ENCODE data around the gene CALY.

Gene CALY

DNA sequence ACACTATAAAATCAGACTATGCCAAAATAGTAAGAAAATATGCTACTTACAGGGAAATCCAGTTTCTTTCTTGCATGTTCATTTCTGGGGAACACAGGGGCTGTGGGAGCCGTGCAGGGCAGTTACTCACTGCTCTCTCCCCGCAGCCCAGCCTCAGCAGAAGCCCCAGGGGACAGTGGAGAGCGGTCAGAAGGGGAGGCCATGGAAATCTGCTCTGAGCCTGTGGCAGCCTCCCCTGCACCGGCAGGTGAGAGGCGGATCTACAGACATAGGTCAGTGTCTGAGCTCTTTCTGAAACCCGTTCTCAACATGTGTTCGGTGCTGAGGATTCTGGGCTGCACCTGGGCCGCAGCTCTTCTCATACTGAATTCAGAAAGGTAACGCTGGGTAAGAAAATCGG is 25.1 kb downstream of the CALY start:
- no peak for DNase-seq (ENCODE audit: low read depth in 2 of 2)

DNA sequence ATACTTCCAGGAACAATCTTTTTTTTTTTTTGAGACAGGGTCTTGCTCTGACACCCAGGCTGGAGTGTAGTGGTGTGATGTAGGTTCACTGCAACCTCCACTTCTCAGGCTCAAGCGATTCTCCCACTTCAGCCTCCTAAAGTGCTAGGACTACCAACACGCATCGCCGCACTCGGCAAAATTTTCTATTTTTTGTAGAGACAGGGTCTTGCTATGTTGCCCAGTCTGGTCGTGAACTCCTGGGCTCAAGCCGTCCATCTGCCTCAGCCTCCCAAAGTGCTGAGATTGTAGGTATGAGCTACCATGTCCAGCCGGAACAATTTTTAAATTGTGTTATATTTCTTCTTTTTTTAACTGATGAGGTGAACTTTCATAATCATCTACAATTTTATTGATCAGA is 25.9 kb downstream of the CALY start:
- DNase-seq (ENCODE audit: low read depth in 2 of 2), result no peak

DNA sequence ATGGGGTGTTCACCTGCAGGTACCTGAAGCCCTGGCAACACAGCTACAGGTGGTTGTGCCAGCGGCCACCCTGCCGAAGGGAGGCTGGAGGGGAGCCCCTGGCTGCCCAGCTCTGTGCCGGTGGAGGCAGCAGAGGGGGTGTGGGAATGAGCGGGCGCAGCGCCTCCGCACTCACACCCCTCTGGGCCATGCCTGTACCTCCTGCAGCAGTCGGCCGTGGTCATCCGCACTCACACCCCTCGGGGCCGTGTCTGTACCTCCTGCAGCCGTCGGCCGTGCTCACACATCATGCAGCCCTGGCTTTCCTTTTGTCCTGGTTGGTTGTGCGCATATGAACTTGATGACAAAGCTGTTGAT is 26.3 kb downstream of the CALY start:
- DNase-seq (ENCODE audit: low read depth in 2 of 2), result no peak

DNA sequence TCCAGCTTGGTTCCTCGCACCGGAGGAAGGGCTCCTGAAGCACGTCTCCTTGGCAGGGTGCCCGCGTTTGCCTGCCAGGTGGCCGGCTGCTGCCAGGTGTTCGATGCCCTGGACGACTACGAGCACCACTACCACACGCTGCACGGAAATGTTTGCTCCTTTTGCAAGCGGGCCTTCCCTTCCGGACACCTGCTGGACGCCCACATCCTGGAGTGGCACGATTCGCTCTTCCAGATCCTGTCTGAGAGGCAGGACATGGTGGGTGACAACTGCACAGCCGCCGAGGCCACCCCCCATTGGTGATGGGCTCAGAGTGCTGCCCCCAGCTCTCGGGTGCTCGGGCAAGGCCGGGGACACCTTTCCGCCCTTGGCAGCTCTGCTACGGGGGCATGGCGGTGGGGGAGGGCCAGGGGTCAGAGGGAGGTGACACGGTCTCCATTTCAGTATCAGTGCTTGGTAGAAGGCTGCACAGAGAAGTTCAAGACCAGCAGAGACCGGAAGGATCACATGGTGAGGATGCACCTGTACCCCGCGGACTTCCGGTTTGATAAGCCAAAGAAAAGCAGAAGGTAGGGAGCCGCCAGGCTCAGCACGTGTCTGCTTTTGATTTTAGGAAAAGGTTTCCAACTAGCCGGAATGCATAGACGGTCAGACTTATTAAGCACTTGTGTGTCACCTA is 26.8 kb downstream of the CALY start:
- no peak for DNase-seq (ENCODE audit: low read depth in 2 of 2)

DNA sequence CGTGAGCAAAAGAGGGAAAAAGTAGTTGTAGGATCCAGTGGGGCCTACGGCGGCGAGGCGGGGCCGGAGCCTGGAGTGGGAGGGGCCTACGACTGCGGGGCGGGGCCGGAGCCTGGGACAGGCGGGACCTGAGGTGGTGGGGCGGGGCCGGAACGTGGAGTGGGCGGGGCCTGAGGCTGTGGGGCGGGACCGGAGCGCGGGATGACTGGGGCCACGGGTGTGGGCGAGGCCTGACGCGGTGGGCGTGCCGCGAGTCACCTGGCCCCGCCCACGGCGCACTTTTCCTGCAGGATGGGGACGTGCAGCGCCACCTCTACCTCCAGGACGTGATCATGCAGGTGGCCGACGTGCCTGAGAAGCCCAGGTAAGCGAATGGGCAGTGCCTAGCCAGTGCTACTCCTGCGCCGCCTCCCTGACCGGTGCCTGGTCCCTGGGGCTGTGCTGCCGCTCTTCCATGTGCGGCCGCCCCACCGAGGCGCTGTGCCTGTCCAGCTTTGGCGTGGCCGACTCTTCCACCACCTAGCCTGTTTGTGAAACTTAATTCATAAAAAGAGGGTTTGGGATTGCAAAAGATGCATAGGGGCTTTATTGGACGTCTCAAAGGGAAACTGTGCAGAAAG is 27.5 kb downstream of the CALY start:
- DNase-seq (ENCODE audit: low read depth in 2 of 2), result peak; percentile 80

DNA sequence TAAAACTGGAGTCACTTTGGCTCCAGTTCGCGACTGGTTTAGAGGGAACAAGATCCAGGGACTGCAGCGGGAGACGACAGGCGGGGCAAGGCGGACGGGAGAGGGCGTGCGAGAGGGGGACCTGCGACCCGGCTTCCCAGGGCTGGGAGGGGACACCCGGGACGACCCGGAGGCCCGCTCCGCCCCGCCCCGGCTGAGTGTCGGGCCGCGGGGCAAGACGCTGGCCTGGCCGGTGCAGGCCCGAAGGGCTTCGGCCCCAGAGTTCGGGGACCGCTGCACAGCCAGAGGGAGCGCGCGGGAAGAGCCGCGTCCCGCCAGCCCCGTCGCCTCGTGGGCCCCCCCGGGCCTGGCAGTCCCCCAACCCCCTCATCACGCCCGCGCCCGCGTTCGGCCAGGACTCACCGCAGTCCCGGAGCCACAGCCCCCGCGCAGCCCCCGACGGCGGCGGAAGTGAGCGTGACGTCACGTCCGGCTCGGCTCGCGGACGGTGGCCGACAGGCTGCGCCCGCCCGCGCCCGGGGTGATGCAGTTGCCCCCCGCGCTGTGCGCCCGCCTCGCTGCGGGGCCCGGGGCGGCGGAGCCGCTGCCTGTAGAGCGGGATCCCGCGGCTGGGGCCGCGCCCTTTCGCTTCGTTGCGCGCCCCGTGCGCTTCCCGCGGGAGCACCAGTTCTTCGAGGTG is 28.1 kb downstream of the CALY start, which contains the start of the genes TUBGCP2 and ZNF511:
Gene TUBGCP2 (minus strand): TSS at position 452 of the 679 bp plus-strand sequence. CDS start 5,931 bp downstream, outside the sequence.
Gene ZNF511 (plus strand): TSS at position 494 of the 679 bp plus-strand sequence. CDS start 30 bp downstream, at position 524.
- peak; percentile 86 for DNase-seq (ENCODE audit: low read depth in 2 of 2)

DNA sequence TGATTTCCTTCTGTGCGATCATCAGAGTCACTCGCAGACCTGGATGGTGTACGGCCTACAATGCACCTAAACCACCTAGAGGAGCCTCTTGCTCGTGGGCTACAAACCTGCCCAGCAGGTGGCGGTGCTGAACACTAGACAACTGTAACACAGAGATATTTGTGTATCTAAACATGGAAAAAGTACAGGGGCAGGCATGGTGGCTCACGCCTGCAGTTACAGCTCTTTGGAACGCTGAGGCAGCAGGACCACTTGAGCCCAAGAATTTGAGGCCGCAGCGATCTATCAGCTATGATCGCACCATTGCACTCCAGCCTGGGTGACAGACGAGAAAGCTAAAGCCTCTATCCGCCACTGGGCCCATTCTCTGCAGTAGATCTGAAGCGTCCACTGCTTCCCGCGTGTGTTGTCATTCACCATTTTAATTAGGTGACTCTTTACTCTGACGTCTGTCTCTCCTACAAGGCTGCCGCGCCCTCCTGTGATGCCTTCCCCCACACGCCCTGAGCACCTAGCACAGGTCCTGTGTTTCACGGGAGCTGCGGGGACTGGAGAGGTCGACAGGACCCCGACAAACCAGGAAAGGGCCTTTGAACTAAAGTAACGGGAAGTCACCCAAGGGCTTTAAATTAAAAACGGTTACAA is 28.8 kb downstream of the CALY start:
- DNase-seq (ENCODE audit: low read depth in 2 of 2), result peak; percentile 66 to 75

DNA sequence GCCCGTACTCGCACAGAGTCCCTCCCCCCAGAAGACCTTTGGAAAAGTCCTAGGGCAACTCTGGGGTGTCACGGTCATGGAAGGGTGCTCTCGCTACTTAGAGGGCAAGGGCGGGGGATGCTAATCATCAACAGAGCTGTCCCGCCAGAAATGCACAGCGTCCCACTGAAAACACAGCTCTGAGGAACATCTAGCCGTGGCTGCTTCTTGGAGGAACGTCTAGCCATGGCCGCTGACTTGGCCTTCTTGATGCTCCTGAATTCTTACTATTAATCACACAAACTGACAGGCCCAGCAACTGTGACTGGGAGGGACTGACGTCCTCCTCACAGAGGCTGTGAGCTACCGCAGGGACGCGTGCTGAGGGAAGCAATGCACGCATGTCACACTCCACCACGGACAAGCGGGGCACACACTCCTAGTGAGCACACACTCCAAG is 29.7 kb downstream of the CALY start:
- DNase-seq (ENCODE audit: low read depth in 2 of 2), result no peak

DNA sequence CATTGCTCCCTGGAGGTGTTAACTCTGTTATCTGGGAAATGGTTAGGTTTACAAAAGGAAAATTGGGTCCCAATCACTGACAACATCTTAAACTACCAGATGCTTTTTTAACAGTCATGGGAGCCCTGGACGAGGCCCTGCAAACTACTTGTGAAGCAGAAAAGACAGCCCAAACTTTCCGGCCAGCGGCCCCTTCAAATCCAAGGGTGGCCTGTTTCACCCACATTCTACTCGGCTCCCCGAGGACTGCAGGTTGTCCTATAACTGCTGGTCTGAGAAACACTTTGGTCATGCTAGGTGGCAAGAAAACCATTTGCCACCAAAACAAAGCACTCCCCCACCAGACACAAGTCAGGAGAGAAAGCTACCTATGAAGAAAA is 30.6 kb downstream of the CALY start:
- no peak for DNase-seq (ENCODE audit: low read depth in 2 of 2)

DNA sequence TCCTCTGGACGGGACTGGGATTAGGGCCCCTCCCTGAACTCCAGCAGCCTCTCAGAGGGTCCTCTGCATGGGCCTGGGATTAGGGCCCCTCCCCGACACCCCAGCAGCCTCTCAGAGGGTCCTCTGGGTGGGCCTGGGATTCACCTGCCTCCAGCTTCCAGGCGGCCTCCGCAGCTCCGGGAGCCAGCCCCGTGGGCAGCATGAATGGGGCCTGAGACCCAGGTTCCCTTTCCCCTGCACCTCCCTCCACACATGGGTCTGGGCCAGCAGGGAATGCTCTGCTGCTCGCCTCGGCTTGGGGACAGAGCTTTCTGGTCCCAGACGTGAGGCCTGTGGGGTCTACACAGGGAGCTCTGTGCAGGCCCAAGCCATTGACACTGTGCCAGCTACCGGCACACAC is 33.5 kb downstream of the CALY start:
- DNase-seq (ENCODE audit: low read depth in 2 of 2), result no peak

DNA sequence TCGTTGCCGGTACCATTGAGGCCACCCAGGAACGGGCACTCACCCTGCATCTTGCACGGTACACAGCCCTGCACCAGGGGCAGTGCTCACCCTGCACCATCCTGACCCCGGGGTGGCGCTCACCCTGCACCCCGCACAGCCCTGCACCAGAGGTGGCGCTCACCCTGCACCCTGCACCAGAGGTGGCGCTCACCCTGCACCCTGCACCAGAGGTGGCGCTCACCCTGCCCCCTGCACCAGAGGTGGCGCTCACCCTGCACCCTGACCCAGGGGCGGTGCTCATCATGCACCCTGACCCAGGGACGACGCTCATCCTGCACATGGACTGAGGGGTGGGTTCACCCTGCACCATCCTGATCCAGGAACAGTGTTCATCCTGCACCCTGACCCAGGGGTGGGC is 34.5 kb downstream of the CALY start:
- no peak for DNase-seq (ENCODE audit: low read depth in 2 of 2)

DNA sequence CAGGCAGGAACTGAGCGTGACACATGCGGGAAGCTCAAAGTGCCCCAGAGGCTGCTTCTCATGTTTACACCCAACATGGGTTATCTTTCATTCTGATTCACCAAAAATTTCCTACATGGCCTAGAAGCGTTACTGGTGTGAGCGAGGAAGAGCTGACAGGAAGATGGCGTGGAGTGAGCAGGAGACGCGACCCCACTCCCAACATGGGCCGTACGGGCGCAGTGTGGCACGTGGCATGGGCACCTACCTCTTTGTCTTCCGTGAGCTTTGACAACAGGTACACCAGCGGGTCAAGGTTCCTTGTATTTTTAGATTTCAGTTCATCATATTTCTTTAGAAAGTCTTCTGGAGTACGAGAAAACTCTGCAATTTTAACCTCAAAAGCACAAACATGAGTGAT is 37.0 kb downstream of the CALY start:
- no peak for DNase-seq (ENCODE audit: low read depth in 2 of 2)

DNA sequence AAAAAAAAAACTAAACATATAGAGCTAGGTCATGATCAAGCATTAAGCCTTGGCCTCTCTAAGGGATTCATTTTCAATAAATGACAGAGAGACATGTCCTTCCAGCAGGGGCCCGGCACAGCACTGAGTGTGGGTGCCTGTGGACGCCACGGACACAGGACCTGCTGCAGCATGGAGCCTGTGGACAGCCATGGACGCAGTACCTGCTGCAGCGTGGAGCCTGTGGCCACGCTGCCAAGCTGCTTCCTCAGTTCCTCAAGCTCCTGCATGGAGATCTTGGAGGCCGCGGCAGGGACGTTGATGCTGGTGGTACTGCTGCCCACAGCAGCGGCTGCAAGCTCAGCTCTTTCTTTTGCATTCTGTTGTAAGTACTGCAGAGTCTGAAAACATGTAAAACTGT is 37.5 kb downstream of the CALY start:
- no peak for DNase-seq (ENCODE audit: low read depth in 2 of 2)

DNA sequence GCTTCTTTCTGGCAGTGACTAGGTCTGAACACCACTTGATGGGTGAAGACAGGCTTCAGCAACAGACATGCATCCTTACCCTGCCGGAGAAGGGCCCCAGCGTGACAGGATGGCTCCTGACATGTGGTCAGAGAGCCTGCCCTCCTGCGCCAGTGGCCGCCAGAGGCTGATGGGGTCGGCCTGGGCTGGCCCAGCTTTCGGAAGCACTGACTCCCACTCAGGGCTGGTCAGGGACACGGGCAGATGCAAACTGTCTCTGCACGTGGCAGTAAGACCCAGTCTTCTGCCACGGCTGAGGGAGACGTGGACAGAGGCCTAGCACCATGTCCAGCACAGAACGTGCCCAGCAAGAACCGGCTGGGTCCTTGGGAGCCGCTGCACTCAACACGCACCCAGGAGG is 38.2 kb downstream of the CALY start:
- no peak for DNase-seq (ENCODE audit: low read depth in 2 of 2)

DNA sequence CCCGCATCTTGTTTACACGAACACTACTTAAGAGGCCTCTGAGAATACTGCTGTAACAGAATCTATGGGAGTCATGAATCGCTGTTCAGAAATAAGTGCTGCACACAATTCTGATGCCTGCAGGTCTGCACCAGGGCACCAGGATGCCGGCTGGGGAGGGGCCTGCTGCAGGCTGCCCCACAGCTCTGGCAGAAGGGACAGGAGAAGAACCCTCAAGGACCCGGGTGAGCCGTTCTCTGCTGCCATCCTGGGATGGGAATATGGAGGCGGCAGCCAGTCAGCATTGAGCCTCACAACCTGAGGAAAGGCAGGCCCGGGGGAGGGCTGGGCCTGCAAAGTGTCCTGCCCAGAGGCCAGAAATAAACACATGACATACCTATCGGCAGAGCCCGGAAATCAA is 39.2 kb downstream of the CALY start:
- DNase-seq (ENCODE audit: low read depth in 2 of 2), result no peak

DNA sequence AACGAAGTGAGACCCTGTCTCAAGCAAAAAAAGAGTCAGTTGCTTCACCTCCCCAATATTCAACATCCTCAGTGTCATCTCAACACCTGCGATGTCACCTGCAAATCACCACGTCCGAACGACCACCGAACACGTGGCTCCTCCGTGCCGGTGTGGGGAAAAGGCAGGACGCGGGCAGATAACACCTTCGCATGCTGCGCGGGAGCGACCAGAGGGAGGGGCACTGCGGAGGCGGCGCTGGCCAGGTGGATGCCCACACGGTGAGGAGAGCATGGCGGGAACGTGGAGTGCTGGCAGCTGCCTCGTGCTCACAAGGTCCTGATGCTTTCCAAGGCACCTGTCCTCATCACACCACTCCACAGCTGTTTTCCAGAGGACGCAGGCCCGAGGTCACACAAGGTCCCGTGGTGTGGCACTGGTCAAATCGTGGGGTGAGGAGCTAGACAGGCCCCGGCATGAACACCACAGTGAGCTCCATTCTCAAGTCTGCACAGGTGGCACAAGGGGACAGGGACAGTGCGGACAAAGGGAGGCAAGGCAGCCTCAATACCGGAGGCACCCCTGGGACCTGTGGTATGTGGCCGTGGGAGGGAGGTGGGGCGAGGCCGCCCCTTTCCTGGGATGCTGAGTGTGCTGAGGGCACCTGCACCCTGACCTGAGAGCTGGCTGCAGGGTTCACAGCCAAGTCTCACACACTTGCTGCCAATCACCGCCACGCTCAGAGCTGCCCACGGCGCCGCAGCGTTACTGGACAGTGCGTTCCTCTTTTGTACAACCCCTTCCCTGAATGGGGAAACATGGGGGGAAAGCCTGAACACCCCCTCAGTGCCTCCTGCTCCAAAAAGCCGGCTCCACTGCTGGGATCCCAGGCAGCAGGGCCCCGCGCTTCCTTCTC is 41.0 kb downstream of the CALY start:
- no peak for DNase-seq (ENCODE audit: low read depth in 2 of 2)

DNA sequence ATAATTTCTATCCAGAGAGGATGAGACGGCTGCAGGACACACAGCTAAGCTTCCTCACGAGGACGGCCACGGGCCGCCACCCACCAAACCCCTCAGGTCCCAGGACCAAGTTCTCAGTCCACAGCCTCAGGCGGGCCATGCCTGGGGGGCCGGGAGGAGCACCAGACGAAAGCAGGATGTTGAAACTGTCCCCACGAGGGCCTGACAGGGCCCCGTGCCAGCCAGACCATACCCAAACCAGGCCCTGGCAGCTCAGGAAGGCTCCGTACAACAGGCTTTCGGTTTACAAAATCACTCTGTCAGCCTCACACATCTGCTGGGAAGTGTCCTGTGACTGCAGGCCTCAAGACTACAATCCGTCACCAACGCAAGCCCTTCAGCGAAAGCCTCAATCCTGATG is 42.5 kb downstream of the CALY start:
- no peak for DNase-seq (ENCODE audit: low read depth in 2 of 2)

DNA sequence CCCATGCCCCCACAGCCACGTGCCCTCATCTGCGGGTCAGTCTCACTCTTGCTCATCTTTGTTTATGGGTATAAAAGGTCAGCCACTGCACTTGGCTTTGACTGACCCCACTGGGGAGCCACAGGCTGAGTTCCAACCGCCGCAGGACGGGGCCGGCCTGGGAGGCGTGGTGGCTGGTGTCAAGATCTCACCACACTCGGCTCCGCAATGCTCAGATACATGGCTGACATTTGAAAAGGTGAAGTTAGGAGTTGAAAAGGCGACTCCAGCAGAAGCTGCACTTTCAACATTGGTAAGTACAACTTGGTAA is 42.9 kb downstream of the CALY start:
- no peak for DNase-seq (ENCODE audit: low read depth in 2 of 2)

DNA sequence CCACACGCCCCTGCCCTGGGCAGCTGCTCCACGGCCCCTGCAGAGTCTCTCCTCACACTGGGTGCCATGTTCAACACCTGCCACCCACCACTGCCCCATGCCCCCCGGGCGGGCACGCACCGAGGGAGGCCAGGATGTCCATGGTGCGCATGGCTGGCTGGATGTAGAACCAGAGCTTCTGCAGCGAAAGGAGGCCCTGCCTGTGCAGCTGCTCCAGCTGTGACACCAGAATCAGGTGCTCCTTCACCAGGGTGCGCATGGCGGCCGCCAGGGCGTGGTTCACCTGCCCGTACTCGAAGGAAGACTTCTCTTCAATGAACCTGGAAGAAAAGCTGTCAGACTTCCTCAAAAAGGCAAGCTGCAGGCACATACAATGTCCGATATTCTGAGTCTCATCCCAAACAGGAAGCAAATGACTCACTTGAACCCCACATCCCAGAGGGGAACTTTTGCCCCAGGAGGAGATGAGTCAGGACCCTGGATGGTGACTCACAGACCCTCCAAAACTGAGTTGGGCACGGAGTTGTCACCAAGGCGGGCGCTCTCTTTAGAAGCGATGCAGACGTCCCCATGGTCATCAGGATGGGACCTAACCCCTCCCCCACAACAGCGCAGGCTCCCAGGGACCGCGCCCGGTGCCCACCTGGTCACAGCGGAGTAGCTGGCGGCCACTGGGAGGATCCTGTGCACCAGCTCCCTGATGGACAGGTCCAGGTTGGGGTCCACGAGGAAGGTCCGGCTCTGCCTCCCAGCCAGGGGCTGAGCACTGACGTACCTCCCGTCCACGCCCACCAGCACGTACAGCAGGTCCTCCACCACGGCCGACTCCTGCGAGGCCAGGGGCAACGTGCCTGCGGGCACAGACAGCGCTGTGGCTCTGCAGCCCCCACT is 43.5 kb downstream of the CALY start:
- DNase-seq (ENCODE audit: low read depth in 2 of 2), result no peak

DNA sequence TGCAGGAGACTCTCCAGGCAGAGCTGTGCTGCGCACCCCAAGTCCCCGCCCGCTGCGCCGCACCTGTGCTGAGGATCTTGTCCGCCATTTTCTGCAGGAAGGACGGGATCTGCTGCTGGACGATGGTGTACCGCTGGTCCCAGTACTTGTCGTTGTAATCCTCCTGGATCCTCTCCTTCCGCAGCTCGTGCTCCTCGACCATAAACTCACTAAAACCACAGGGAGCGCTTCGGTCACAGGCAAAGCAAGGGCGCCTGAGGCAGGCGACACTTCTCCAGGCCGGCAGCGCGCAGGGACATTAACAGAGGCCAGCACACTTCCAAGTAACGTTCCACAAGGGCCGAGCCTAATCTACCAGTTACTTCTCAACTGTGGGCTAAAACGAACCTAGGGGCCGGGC is 46.9 kb downstream of the CALY start:
- no peak for DNase-seq (ENCODE audit: low read depth in 2 of 2)

Measured in stimulated activated CD8-positive, alpha-beta memory T cell treated with anti-CD3 and anti-CD28 coated beads, Interleukin-15, amount 100 ng/mL, for 48 hours (primary cell).